Natural killer cell (primary cell): Measurements from ENCODE around the gene SPOCK2. TPM values are rescaled to one million over a fixed set of nuclear protein-coding genes. Genes with fewer than 3 reads are reported as not detected.

Source experiments
- ATAC-seq, 3 donors: fragments of 150-1000 bp in 2 of 3; fragments of 200-7000 bp in 1 of 3; cut with Tn5 transposase; 1 replicate in 1 of 3; 2 replicates in 2 of 3; pipeline ENCODE4 v1.10.0; 2021; ENCODE audit warnings: mild to moderate bottlenecking in 2 of 3, moderate library complexity in 2 of 3
- DNase-seq, 2 donors: peaks; one replicate each; pipeline versions ENCODE4 v3.0.0 to v3.0.0-alpha.2; 2013 to 2021; ENCODE audit warnings: mixed read lengths in 1 of 2
- H3K27ac ChIP-seq: one replicate; pipeline ENCODE4 v1.5.1; 2013; ENCODE audit warnings: mild to moderate bottlenecking, low read length
- H3K27me3 ChIP-seq: one replicate; pipeline ENCODE4 v1.6.1; 2013; ENCODE audit warnings: low read length; ENCODE audit not compliant: control insufficient read depth, insufficient read depth
- H3K36me3 ChIP-seq: one replicate; pipeline ENCODE4 v1.6.1; 2013; ENCODE audit warnings: low read length; ENCODE audit not compliant: control insufficient read depth, insufficient read depth
- H3K4me1 ChIP-seq: one replicate; pipeline ENCODE4 v1.6.1; 2013; ENCODE audit warnings: low read length; ENCODE audit not compliant: control insufficient read depth, insufficient read depth
- H3K4me3 ChIP-seq: one replicate; pipeline ENCODE4 v1.5.1; 2013; ENCODE audit warnings: low read length
- H3K9me3 ChIP-seq: one replicate; pipeline ENCODE4 v1.6.1; 2013; ENCODE audit warnings: low read length; ENCODE audit not compliant: control insufficient read depth, insufficient read depth
- H3K27ac Mint-ChIP-seq, 2 donors: one replicate each; pipeline ENCODE4 v1.8.0; 2022; ENCODE audit warnings: mild to moderate bottlenecking in 2 of 2, mixed read lengths in 2 of 2, moderate library complexity in 1 of 2
- H3K27me3 Mint-ChIP-seq, 2 donors: one replicate each; pipeline ENCODE4 v1.8.0; 2022; ENCODE audit warnings: low read depth in 2 of 2, mixed read lengths in 2 of 2
- H3K36me3 Mint-ChIP-seq: one replicate; pipeline ENCODE4 v1.8.0; 2022; ENCODE audit warnings: mixed read lengths
- H3K4me1 Mint-ChIP-seq, 2 donors: one replicate each; pipeline ENCODE4 v1.8.0; 2022; ENCODE audit warnings: mixed read lengths in 2 of 2
- H3K4me3 Mint-ChIP-seq: one replicate; pipeline ENCODE4 v1.8.0; 2022; ENCODE audit warnings: mild to moderate bottlenecking, moderate library complexity, mixed read lengths
- H3K9me3 Mint-ChIP-seq, 2 donors: one replicate each; pipeline ENCODE4 v1.8.0; 2022; ENCODE audit warnings: mixed read lengths in 2 of 2
- CTCF ChIP-seq: fragments of 200-600 bp; IDR thresholded peaks from one replicate; pipeline ENCODE4 v1.8.0; 2022; ENCODE audit warnings: antibody characterized with exemption
- WGBS: methylation state at CpG from one replicate; pipeline ENCODE4 v1.1.7; 2013; ENCODE audit warnings: missing lambda C conversion rate; ENCODE audit not compliant: insufficient coverage; 5-methylcytosine and 5-hydroxymethylcytosine counted together
- intact Hi-C: fragments of 100-400 bp; cut with micrococcal nuclease; formaldehyde crosslinking; loops from one replicate; pipeline ENCODE4 v1.14.2; 2022
- total RNA-seq, 4 donors: library from RNA; stranded (reverse); fragments of 120-200 nt in 1 of 4; gene quantifications; one replicate each; pipeline versions ENCODE4 v1.2.3 to v1.2.4, GENCODE V29; 2013 to 2022

SPOCK2 gene
- total RNA-seq, 3 donors from 2014 or later (not counting 1 experiment from before 2014, with no cell fraction given), result 258 to 329 (median 293) TPM

- H3K27ac ChIP-seq, result no peak overlapping the region
- WGBS, result 96% methylated on average over 9 of the region's 9 CpGs
- H3K27me3 Mint-ChIP-seq, result no peaks in the 10 kb centered on the region
- H3K27ac Mint-ChIP-seq, result no peak overlapping the region
- no peaks in the 10 kb centered on the region for H3K9me3 ChIP-seq
- no peaks in the 10 kb centered on the region for H3K9me3 Mint-ChIP-seq
- H3K4me3 Mint-ChIP-seq, result no peak overlapping the region
- TF ChIP-seq CTCF, result no peak
- DNase-seq, result no peak
- no peaks in the 10 kb centered on the region for H3K36me3 Mint-ChIP-seq
- no peaks in the 10 kb centered on the region for H3K4me1 Mint-ChIP-seq
- H3K27me3 ChIP-seq, result no peaks in the 10 kb centered on the region
- ATAC-seq, result no peak
- H3K36me3 ChIP-seq, result no peaks in the 10 kb centered on the region
- H3K4me3 ChIP-seq, result no peak overlapping the region
- intact Hi-C loops, result no loop called here
- no peaks in the 10 kb centered on the region for H3K4me1 ChIP-seq
Observed at GRCh38 chr10:72011016-72011415, 77.3 kb downstream of the SPOCK2 start.

GRCh38 chr10:72010234-72010973 lies 77.9 kb downstream of the SPOCK2 start:
- no peaks in the 10 kb centered on the region for H3K4me1 Mint-ChIP-seq
- no peaks in the 10 kb centered on the region for H3K27me3 Mint-ChIP-seq
- Histone ChIP-seq H3K9me3 (no peaks in the 10 kb centered on the region), H3K4me1 (no peaks in the 10 kb centered on the region), H3K36me3 (no peaks in the 10 kb centered on the region), H3K4me3 (no peak overlapping the region), H3K27me3 (no peaks in the 10 kb centered on the region), H3K27ac (no peak overlapping the region)
- TF ChIP-seq CTCF, result no peak
- intact Hi-C loops, result no loop called here
- no peaks in the 10 kb centered on the region for H3K36me3 Mint-ChIP-seq
- no peak overlapping the region for H3K4me3 Mint-ChIP-seq
- no peak overlapping the region for H3K27ac Mint-ChIP-seq
- WGBS, result 95% methylated on average over 6 of the region's 7 CpGs
- ATAC-seq, result no peak
- DNase-seq, result no peak
- H3K9me3 Mint-ChIP-seq, result no peaks in the 10 kb centered on the region

- Histone ChIP-seq H3K27me3 (no peaks in the 10 kb centered on the region), H3K27ac (no peak overlapping the region), H3K9me3 (no peaks in the 10 kb centered on the region), H3K36me3 (no peaks in the 10 kb centered on the region), H3K4me3 (no peak overlapping the region), H3K4me1 (no peaks in the 10 kb centered on the region)
- no peak for DNase-seq
- Mint-ChIP-seq H3K27ac (no peak overlapping the region), H3K27me3 (no peaks in the 10 kb centered on the region), H3K9me3 (no peaks in the 10 kb centered on the region), H3K36me3 (no peaks in the 10 kb centered on the region), H3K4me1 (no peaks in the 10 kb centered on the region), H3K4me3 (no peak overlapping the region)
- intact Hi-C loops, result no loop called here
- no peak for TF ChIP-seq CTCF
- no peak for ATAC-seq
- WGBS, result 71% methylated on average over 12 of the region's 12 CpGs
Observed at GRCh38 chr10:72009425-72010081, 78.8 kb downstream of the SPOCK2 start.
